ENCODE measurements around the gene WDPCP.

DNA sequence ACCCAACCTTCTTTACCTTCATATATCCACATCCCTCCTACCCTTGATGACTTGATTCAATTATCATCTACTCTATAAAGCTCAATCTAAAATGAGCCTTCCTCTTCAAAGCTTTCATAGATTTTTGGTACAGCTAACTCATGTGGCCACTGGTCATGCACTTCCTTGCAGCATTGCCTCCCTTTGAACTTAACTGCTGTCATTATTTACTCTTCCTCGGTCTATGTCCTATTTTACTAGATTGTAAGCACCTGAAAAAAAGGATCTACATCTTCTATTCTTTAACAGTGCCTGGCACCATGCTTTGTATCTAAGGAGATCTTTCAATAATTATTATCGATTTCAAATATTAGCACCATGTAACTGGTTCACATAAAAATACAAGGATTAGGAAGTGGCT is 31.1 kb upstream of the WDPCP start:
- TF ChIP-seq POLR2A (IDR thresholded peaks at IDR 0.05) (no peak), EP300 (IDR thresholded peaks at IDR 0.05) (no peak)
- TF ChIP-seq, protein P1, sequence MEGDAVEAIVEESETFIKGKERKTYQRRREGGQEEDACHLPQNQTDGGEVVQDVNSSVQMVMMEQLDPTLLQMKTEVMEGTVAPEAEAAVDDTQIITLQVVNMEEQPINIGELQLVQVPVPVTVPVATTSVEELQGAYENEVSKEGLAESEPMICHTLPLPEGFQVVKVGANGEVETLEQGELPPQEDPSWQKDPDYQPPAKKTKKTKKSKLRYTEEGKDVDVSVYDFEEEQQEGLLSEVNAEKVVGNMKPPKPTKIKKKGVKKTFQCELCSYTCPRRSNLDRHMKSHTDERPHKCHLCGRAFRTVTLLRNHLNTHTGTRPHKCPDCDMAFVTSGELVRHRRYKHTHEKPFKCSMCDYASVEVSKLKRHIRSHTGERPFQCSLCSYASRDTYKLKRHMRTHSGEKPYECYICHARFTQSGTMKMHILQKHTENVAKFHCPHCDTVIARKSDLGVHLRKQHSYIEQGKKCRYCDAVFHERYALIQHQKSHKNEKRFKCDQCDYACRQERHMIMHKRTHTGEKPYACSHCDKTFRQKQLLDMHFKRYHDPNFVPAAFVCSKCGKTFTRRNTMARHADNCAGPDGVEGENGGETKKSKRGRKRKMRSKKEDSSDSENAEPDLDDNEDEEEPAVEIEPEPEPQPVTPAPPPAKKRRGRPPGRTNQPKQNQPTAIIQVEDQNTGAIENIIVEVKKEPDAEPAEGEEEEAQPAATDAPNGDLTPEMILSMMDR (IDR thresholded peaks at IDR 0.05): no peak

Data from gastroesophageal sphincter (tissue), 3 donors.